ENCODE results near the gene STMP1.

Gene STMP1

DNA sequence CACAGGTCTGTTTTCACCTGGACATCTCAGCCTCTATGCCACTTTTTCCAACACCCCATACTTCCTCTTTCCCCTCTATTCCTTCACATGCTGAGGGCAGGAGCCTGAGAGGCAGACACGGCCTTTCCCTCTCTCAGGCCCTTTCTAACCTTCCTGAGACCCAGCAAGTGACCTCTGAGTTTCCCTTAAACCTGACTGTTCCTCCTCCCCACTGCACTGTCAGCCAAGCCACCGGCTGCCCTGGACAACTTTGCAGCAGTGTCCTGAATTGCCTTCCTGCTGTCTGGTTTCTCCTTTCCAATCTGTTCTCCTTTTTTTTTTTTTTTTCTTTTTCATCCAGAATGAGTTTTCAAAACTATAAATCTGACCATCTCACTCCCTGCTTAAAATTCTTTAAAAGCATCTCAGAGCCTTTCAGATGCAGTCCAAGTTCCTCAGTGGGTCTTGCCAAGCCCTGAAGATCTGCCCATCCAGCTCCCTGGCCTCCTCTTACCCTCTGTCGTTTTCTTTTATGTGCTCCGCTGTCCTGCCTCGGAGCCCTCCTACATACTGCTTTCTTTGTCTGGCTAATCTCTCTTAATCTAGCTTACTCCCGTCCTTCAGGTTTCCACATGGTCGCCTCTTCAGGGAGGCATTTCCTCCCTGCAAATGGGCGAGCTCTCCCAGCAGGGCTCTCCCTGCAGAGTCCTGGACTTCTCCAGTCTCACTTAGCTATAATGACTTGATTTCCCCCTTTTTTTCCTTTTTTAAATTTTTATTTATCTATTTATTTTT is 35.1 kb downstream of the STMP1 start:
- DNase-seq (ENCODE audit: low read depth), result no peak

DNA sequence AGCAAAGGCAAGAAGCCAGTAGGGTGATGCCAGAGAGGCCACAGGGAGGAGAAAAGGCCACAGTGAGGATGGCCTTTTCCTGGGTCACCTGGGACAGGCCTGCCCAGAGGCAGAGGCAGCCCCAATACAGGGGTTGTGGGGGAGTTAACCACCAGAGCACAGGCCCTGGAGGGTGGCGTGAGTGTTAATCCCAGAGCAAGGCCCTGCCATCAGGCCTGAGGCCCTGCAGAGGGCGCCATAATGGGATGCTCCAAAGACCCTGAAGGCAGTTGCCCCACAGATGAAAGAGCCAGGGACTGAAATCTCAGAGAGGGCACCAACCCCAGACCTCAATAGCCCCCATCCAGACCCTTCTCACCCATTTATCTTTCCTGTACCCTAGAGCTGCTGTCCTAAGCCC is 41.8 kb downstream of the STMP1 start:
- no peak for DNase-seq (ENCODE audit: low read depth)

DNA sequence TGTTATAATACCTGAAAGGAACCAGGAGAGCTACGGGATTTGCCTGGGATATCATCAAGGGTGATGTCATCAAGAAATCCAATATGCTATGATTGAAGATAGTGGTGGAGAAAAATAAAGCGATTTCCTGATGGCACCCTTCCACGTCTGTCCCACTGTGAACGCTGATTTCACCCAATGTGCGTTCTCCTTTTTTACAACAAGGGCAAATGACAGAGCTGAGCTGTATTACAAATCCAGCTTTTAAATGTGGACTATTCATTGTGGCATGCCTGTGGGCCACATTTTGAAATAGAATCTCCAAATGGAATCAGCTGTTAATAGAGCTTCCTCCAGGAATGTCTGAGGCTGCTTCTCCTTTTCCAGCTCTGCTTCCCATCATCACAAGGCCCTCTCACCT is 42.4 kb downstream of the STMP1 start:
- no peak for DNase-seq (ENCODE audit: low read depth)

DNA sequence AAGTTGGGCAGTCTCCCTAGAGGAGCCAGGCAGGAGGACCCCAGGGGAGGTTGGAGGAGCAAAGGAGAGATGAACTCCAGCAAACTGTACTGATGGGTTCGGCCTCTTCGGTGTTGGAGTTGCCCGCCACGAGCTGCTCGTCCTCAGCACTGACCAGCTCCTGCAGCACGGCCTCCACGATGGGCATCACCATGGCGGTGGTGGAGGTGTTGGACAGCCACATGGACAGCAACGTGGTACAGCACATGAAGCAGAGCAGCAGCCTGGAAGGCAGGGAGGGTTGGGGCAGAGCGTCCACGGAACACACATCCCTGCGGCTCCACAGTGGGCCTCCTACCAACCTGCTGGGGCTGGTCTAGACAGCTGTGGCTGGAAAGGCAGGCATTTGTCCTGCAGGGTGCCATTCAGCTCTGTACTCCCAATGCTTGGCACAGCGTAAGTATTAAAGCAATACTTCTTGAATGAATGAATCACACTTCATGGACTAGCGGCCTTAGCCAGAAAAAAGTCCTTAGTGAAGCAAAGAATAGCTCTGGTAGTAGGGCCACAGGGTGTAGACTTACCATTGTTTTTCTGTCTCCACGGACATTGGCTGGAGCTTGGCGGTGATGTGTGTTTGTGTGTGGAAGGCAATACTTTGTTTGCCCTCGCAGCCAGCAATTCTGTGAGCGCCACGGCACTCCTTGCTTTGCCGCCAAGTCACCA is 43.9 kb downstream of the STMP1 start:
- DNase-seq (ENCODE audit: low read depth), result no peak

DNA sequence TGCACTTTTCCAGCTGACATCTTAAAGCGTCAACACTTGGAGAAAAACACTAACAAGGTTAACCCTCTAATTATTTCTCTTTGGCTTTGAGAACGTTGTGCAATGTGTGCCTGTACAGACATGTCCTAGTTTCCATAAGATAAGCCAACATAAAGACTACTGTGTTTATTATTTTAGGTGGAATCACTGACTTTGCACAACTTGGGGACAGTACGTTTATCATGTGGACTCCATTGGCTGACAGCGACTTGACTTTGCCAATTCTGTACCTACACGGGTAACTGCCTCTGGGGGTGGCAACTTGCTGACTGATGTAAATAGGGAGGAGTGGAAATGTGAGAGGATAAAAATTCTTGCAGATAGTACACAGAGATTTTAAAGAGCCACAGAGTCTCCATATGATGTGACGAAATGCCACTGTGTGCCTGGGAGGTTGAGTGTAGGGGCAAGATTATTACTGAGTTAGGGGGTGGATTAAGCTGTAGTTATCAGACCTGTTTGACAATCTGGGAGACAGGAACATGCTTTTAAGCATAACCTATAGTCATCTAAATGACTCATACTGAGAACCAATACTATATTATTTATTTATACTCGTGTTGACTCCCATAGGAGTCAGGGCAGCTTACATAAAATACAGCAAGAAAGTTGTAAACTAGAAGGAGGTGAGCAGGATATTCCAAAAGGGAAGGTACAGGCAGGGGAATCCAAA is 44.7 kb downstream of the STMP1 start:
- no peak for DNase-seq (ENCODE audit: low read depth)

DNA sequence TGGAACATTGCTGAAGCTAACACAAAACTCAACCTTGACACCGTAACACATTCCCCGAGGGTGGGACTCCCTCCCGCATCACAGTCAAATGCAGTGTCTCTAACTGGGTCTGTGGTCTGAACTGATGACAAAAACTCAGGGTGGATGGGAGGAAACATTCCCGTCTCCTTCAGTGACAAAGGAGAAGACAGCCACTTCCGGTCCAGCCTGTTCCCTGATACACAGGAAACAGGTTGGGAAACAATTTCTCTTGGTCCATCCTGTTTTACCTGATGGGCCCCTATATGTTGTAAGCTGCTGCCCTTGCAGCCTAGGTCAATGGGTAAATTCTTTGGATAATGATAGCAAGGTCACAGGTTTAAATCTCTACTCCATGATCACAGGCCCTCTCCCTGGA is 45.3 kb downstream of the STMP1 start:
- no peak for DNase-seq (ENCODE audit: low read depth)

DNA sequence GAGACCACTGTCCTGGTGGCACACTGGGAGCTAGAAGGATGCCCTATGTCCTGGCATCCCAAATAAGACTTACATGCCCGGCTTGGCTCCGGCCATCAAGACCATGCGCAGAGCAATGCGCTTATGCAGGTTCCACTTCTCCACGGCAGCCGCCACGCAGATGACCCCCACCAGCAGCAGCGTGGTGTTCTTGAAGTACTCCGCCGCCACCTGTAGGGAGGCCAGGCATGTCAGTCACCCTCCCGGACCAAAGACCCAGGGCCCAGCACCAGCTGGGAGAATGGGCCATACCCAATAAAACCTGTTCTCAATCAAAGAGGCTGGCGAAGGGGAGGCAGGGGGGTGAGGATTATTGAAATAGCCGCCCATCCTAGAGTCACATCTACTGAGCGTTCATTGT is 45.7 kb downstream of the STMP1 start:
- DNase-seq (ENCODE audit: low read depth), result no peak

DNA sequence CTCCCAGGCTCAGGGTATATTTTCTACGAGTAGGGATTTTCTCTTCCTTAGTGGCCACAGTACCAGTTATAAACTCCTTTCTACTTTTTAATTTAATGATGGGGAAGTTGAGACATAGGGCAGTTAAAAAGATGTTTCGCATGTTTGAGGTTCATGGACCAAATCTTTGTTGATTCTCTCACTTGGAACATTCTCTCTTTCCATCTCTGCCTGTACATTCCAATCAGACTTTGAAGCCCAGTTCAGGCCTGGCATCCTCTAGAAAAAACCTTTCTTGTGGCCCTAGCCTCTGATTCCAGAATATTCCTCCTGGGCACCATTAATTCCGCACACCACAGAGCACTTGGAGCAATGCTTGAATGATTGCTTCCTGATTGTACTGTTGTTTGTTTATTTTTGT is 47.2 kb downstream of the STMP1 start:
- DNase-seq (ENCODE audit: low read depth), result no peak

DNA sequence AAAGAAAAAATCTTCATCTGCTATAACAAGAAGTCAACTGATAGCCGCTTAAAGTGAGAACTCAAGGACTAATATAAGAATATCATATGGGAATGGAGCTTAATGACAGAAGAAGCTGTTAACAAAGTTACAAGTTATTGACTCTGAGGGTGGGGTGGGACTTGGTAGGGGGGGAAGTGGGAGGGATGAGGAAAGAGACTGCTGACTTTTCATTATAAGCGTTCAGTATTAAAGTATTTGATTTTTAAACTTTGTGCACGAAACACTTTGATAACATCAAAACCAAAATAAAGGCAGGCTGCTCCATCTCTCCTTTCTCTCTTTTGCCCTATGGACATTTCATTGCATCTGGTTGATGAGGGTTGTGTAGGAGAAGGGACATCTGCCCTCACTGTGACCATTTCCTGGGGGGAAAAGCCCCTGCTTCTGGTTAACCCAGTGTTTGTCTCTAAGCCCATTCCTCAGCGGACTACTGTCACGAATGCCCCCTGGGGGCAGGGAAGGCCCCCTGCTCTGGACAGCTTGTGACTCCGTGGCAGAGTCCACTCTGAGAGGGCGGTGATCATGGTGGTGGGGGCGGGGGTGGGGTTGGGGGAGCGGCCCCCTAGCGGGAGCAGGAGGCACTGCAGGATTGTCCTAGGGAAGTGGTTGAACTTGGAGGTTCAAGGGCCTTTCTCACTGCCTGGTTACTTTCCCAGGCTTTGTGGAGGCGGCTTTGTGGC is 48.3 kb downstream of the STMP1 start:
- no peak for DNase-seq (ENCODE audit: low read depth)

DNA sequence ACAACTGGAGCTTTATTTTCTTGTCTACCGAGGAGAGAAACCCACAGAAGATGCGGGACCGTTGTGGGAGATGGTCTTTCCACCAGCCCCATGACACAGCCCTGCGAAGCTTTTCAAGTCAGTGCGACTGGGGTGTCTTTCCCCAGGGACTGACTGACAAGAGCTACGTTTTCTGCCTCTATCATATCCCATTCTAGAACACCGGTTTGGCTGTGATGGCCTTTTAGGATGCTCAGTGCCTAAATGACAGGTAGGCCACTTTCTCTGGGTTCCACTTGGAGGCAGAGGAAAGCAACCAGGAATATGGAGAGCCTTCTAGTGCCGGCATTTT is 48.8 kb downstream of the STMP1 start:
- no peak for DNase-seq (ENCODE audit: low read depth)

DNA sequence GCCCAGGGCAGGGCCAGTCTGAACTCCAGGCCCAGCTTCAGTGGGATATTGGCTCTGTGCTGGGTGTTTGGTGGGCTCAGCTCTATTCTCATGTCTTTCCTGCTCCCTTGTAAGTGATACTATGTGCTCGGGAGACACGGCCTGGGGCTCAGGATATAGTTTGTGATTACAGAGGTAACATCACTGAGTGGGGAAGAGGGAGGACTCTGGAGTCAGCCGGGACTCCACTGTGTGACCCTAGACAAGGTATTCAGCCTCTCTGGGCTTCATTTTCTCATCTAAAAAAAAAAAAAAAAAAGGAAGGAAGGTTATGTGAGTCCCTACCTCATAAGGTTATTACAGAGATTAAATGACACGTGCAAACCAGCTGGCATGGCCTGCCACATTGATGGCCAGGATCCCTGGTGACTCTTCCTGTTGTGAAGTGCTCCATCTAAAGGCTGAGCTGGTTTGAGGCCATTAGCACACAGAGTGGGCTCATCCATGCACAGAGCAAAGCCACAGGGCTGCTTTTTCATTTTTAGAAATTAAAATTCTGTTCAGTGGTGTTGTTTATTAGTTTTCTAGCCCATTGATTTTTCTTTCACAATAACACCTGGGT is 50.0 kb downstream of the STMP1 start:
- no peak for DNase-seq (ENCODE audit: low read depth)

DNA sequence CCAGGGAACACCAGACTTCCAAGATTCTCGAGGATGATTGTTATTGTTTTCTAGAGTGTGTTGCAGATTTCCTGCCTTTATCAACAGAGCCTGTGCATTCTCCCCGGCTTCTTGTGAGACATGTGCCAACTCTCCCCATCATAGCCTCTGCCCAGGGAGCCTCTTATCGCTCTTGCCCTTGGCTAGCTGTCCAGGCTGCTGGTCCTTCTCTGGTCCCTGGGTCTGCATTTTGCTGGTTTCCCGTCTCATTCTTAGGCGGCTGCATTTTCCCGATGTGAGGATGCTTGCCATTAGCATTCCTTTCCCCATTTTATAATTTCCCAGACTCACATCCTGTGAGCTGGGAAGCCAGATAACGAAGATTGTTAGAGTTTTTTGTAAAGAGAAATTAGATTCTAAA is 50.5 kb downstream of the STMP1 start:
- no peak for DNase-seq (ENCODE audit: low read depth)

DNA sequence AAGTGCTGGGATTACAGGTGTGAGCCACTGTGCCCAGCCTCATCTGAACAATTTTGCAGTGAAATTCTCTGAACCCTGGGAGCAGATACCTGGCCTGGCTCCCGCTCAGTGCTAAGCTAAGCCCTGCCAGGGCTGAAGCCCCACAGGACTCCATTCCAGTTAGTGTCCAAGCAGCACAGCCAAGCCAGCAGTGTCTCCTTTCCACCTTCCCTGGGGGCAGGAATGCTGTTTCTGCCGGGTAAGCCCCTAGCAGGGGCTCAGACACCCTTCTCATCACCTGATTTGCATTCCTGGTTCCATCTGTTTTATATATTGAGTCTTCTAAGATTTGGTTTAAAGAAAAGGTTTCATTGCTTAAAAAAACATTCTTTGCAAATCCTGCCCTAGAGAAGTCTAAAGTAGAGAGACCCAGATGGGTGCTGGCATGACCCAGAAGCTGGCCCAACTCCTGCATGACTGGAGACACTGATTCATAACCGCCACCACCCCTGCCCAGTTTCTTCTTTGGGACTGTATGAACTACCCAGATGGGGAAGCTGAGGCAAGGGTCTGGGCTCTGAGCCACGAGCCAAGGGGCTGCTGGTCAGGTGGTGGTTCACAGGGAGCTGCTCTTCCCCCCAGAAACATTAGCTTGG is 51.6 kb downstream of the STMP1 start:
- no peak for DNase-seq (ENCODE audit: low read depth)

DNA sequence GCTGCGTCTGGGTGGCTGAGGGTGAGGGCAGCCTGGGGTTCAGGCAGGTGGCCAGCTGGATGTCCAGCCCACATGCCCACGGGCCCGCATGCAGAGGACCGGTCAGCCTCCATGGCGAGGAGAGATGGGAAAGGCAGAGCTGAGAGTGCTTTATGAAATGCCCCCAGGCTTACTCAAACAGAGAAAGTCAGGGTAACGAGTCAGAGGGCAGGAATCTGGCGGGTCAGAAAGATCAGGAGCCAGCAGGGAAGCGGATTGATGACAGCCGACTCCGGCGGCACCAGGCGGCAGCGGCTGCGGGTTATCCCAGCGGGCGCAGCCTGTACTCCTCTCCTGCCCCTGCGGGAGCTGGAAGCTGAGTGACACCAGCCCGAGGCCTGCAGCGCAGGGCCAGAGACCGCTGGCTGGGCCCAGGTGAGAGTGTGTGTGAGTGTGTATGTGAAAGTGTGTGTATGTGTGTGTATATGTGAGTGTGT is 52.3 kb downstream of the STMP1 start:
- no peak for DNase-seq (ENCODE audit: low read depth)

DNA sequence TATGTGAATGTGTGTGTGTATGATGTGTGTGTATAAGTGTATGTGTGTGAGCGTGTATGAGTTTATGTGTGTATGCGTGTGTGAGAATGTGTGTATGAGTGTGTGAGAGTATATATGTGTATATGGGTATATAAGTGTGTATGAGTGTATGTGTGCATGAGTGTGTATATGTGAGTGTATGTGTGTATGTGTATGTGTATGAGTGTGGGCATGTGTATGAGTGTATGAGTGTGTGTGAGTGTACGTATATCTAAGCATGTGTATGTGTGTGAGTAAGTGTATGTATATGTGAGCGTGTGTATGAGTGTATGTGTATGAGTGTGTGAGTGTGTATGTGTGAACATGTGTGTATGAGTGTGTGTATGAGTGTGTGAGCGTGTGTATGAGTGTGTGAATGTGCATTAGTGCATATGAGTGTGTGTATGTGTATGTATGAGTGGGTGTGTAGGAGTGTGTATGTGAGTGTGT is 52.8 kb downstream of the STMP1 start:
- no peak for DNase-seq (ENCODE audit: low read depth)

DNA sequence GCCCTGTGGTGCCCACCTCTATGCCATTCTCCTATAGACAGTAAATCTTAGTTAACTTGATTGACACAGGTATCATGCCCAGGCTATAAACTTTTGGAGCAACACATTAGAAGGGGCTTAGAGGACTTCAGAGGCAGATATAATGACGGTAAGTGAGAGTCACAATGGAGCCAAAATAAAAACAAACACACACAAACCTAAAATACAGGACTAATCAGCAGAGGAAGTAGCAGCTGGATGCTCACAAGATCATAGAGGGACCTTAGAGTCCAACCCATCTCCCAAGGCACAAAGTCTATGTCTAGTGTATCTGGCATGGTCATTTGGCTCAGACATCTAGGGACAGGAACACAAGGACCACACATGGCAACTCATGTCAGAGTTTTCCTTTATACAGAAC is 53.4 kb downstream of the STMP1 start:
- no peak for DNase-seq (ENCODE audit: low read depth)

DNA sequence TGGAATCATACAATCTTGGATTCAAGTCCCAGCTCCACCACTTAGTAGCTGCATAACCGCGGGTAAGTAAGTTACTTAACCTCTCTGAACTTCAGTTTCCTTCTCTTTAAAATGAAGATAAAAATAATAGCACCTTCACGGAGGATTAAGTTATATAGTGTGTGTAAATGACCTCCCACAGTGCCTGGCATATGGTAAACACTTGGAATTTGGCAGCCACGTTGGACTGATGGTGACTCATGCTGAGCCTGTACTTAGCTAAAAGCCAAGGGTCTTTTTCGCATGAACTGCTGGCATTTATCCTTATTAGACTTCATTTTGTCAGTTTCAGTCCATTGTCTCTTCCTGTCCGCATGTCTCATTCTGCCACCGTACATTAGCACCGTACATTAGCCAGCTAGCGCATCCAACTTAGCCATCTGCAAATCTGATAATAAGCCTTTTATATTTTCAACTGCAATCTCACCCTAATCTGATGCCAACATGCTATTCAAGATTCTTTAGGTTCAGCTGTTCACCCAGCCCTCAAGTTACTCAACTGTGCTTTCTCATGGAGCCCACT is 54.4 kb downstream of the STMP1 start:
- DNase-seq (ENCODE audit: low read depth), result peak; percentile 51

DNA sequence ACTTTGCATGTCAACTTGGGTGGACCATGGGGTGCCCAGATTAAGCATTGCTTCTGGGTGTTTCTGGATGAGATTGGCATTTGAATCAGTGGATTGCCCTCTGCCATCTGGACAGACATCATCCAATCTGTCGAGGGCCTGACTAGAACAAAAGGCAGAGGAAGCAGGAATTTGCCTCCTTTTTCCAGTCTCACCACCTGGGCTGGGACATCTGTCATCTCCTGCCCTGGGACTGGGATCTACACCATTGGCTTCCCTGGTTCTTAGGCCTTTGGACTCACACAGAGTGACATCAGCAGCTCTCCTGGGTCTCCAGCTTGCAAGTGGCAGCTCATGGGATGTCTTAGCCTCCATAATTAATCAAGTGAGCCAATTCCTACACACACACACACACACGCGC is 55.4 kb downstream of the STMP1 start:
- DNase-seq (ENCODE audit: low read depth), result no peak

DNA sequence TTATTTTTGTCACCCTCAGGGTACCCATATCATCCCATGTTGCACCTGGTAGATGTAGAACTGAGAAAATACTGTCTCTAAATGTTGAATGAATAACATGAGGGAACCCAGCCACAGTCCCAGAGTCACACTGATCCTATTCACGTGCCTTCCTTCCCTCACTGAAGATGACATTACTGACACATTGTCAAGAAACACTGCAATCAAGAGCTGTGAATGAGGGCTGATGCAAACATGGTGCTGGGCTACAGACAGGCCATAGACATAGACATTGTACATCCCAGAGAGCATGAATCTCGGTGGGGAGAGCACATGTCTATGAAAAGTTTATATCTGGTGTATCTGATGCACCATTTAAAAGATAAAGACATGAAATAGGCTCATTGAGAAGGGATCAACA is 55.9 kb downstream of the STMP1 start:
- DNase-seq (ENCODE audit: low read depth), result no peak

DNA sequence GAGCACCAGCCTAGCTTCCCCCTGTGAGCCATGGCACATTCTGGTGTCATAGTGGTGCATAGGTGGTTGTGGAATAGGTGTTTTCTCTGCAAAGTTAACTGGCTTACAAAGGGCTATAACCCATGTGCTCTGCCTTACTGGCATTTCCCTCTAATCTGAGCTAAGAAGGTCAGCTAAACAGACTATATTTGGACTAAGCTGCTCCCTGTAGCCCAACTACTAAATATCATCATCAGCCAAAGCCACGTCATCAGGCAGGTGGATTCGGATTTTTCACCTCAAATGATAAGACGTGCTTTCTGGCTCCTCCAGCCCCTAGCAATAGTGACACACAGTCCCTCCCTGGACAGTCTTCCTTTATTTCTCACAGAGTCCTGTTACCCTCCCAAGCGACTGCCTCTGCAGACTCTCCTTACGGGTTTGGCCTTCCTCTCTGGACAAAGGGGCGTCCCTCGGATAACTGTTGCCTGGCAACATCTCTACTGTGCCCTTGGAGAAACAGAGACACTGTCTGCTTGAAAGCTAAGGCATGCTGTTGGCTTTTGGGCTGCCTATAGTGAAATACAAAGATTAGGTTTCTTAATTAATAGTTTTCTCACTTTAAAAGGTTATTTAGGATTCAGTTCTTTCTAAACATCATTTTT is 56.6 kb downstream of the STMP1 start:
- no peak for DNase-seq (ENCODE audit: low read depth)

DNA sequence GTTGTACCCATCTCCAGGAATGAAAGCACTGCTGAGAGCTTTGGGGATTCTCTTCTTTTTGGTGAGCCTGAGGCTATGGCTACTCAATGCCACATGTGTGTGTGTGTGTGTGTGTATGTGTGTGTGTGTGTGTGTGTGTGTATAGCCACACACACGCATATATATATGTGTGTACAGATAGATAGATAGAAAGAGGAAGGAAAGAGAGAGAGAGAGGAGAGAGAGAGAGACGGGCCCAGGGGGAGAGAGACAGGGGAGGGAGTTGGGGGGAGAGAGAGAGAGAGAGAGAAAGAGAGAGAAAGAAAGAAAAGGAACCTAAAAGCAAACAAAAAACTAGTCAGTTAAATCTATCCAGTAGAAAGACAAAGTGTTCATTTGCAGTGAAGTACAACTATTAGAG is 57.4 kb downstream of the STMP1 start:
- DNase-seq (ENCODE audit: low read depth), result no peak

All from GM04504 (cell line).